MCF 10A (cell line): ENCODE data around the gene RPS28. TPM values are rescaled to one million over a fixed set of nuclear protein-coding genes. Genes with fewer than 3 reads are reported as not detected.

Experiments used
- BruUV-seq: library from RNA; stranded (reverse); fragments of 400-500 nt; replicated peaks from 2 replicates; lab custom pipeline; 2021; lab: Mats Ljungman, UMichigan
- CTCF ChIA-PET: fragments of 300-600 bp; sonication (Branson Sonifier 250); formaldehyde crosslinking; extraction: SDS; loops from one replicate; lab custom pipeline; 2021; ENCODE audit warnings: antibody characterized with exemption, inconsistent platforms; lab: Yijun Ruan, JAX
- POLR2A ChIA-PET: fragments of 300-600, 350-650 bp; sonication (Branson Sonifier 250); formaldehyde crosslinking; extraction: SDS; loops from one replicate; lab custom pipeline; 2020; ENCODE audit warnings: antibody characterized with exemption, inconsistent platforms; lab: Yijun Ruan, JAX
- DNase-seq: peaks from one replicate; pipeline ENCODE4 v3.0.0-alpha.2; 2018; ENCODE audit not compliant: unreplicated experiment
- H3K27ac Mint-ChIP-seq: one replicate; pipeline ENCODE4 v1.8.0; 2022; ENCODE audit warnings: mild to moderate bottlenecking, low read depth, mixed read lengths; ENCODE audit not compliant: unreplicated experiment
- H3K27me3 Mint-ChIP-seq: one replicate; pipeline ENCODE4 v1.8.0; 2022; ENCODE audit warnings: mixed read lengths; ENCODE audit not compliant: insufficient read depth, unreplicated experiment
- H3K36me3 Mint-ChIP-seq: one replicate; pipeline ENCODE4 v1.8.0; 2022; ENCODE audit warnings: mild to moderate bottlenecking, moderate library complexity, mixed read lengths; ENCODE audit not compliant: insufficient read depth, unreplicated experiment
- H3K4me1 Mint-ChIP-seq: one replicate; pipeline ENCODE4 v1.8.0; 2022; ENCODE audit warnings: mixed read lengths; ENCODE audit not compliant: insufficient read depth, unreplicated experiment
- H3K4me3 Mint-ChIP-seq: one replicate; pipeline ENCODE4 v1.8.0; 2022; ENCODE audit warnings: mild to moderate bottlenecking, moderate library complexity, mixed read lengths; ENCODE audit not compliant: unreplicated experiment
- H3K9me3 Mint-ChIP-seq: one replicate; pipeline ENCODE4 v1.8.0; 2022; ENCODE audit warnings: mixed read lengths; ENCODE audit not compliant: unreplicated experiment
- intact Hi-C: fragments of 100-400 bp; cut with micrococcal nuclease; formaldehyde crosslinking; loops from 2 replicates; pipeline ENCODE4 v1.14.1; 2022
- total RNA-seq: library from RNA; stranded (reverse); gene quantifications from 2 replicates; pipeline ENCODE4 v1.2.3, GENCODE V29; 2022
- TF ChIP-seq, protein P1 (sequence below): fragments of 200-600 bp; IDR thresholded peaks from one replicate; pipeline ENCODE4 v1.8.0; 2022; ENCODE audit warnings: antibody characterized with exemption, mild to moderate bottlenecking; ENCODE audit not compliant: unreplicated experiment

RPS28 gene
- total RNA-seq, 1 experiment from 2014 or later, result 2,362 TPM

DNA sequence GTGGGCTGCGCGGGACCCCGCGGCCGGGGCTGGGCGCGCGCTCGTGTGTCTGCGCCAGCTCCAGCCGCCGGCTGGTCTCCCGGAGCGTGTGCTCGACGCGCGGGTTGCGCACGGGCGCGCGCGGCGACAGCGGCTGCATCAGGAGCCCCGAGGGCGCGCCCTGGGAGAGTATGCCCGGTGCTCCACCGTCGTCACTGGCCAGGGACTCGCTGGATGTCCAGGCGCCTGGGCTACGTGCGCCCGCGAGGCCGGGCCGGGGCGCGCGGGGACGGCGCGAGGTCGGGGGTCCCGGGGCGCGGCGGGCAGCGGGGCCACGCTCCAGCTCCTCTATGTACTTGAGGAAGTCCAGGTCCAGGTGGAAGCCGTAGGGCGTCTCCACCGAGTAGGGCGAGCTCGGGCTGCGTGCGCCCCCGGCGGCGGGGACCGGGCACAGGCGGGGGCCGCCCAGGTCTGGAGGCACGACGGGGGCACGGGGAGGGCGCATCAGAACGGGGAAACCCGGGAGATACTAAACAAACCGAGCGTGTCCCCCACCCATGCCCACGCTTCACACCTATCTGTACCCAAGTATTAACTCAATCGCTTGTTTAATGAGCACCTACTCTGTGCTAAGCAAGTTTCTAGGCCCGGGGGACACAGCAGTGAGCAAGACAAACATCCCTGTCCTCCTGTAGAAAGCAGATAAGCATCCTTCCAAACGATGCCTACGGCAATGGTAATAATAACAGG, 14.2 kb downstream of the RPS28 start:
- ChIA-PET POLR2A (interaction anchor here (0.6 to 4.4 kb wide), 10 partner anchors 8 to 188 kb away, joined by 3 to 70 read pairs (median 3); partner anchors contain the start of genes NDUFA7, RAB11B, RPS28 and ZNF414), CTCF (interaction anchor here (0.6 to 2.3 kb wide), 7 partner anchors 8 to 244 kb away, joined by 3 to 12 read pairs (median 5); partner anchors contain the start of gene ZNF414)
- H3K36me3 Mint-ChIP-seq, result peaks cover 3% of the 10 kb centered on the region
- no peak for DNase-seq
- H3K4me1 Mint-ChIP-seq, result no peaks in the 10 kb centered on the region
- intact Hi-C loops, result no loop called here
- BruUV-seq, result no TSS peak
- TF ChIP-seq, protein P1, sequence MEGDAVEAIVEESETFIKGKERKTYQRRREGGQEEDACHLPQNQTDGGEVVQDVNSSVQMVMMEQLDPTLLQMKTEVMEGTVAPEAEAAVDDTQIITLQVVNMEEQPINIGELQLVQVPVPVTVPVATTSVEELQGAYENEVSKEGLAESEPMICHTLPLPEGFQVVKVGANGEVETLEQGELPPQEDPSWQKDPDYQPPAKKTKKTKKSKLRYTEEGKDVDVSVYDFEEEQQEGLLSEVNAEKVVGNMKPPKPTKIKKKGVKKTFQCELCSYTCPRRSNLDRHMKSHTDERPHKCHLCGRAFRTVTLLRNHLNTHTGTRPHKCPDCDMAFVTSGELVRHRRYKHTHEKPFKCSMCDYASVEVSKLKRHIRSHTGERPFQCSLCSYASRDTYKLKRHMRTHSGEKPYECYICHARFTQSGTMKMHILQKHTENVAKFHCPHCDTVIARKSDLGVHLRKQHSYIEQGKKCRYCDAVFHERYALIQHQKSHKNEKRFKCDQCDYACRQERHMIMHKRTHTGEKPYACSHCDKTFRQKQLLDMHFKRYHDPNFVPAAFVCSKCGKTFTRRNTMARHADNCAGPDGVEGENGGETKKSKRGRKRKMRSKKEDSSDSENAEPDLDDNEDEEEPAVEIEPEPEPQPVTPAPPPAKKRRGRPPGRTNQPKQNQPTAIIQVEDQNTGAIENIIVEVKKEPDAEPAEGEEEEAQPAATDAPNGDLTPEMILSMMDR, result no peak
- peak overlapping the region; percentile 50 for H3K4me3 Mint-ChIP-seq
- no peaks in the 10 kb centered on the region for H3K27me3 Mint-ChIP-seq
- H3K9me3 Mint-ChIP-seq, result no peaks in the 10 kb centered on the region
- no peak overlapping the region for H3K27ac Mint-ChIP-seq

DNA sequence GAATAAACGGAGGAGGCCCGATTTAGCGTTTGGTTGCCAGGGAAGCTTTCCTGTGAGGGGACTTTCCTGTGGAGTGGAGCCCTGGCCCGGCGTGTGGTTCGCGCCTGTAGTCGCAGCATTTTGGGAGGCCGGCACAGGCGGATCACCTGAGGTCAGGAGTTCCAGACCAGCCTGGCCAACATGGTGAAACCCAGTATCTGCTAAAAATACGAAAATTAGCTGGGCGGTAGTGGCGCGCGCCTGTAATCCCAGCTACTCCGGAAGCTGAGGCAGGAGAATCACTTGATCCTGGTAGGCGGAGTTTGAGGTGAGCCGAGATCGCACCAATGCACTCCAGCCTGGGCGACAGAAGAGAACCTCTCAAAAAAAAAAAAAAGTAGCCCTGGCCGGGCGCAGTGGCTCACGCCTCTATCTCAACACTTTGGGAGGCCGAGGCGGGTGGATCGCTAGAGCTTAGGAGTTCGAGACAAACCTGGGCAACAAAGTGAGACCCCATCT, 14.8 kb downstream of the RPS28 start:
- no TSS peak for BruUV-seq
- Mint-ChIP-seq H3K9me3 (no peaks in the 10 kb centered on the region), H3K36me3 (peaks cover 6% of the 10 kb centered on the region), H3K27me3 (no peaks in the 10 kb centered on the region), H3K4me1 (no peaks in the 10 kb centered on the region), H3K4me3 (peak overlapping the region; percentile 40), H3K27ac (no peak overlapping the region)
- TF ChIP-seq, protein P1, result no peak
- no peak for DNase-seq
- ChIA-PET CTCF (interaction anchor here (1.7 kb wide), 1 partner anchor 12 kb away, joined by 7 read pairs; no protein-coding TSS in a partner anchor), POLR2A (interaction anchor here (1.9 to 4.4 kb wide), 2 partner anchors 13 to 21 kb away, joined by 8 to 70 read pairs; partner anchors contain the start of genes NDUFA7 and RPS28)
- intact Hi-C loops, result no loop called here

DNA sequence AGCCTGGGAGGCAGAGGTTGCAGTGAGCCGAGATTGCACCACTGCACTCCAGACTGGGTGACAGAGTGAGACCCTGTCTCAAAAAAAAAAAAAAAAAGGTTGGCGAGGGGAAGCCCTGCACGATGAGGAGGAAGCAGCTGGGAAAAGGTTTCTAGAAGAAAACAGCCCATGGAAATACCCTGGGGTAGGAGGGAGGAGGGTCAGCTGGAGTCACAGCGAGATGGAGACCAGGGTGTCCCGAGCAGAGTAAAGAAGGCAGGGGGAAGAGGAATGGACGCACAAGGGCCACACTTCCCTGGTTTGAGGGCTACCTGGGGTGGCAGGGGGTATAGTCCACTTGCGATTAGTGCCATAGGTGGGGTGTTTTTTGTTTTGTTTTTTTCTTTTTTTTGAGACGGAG, 15.4 kb downstream of the RPS28 start:
- no peaks in the 10 kb centered on the region for H3K27me3 Mint-ChIP-seq
- intact Hi-C loops, result no loop called here
- H3K9me3 Mint-ChIP-seq, result no peaks in the 10 kb centered on the region
- ChIA-PET CTCF (interaction anchor here (0.6 to 1.7 kb wide), 2 partner anchors 11 to 26 kb away, joined by 3 to 7 read pairs; no protein-coding TSS in a partner anchor), POLR2A (interaction anchor here (1.9 to 4.4 kb wide), 2 partner anchors 13 to 20 kb away, joined by 8 to 70 read pairs; partner anchors contain the start of genes NDUFA7 and RPS28)
- no peak for DNase-seq
- no peak overlapping the region for H3K27ac Mint-ChIP-seq
- TF ChIP-seq, protein P1, result no peak
- H3K4me1 Mint-ChIP-seq, result no peaks in the 10 kb centered on the region
- no TSS peak for BruUV-seq
- H3K36me3 Mint-ChIP-seq, result peaks cover 6% of the 10 kb centered on the region
- no peak overlapping the region for H3K4me3 Mint-ChIP-seq

DNA sequence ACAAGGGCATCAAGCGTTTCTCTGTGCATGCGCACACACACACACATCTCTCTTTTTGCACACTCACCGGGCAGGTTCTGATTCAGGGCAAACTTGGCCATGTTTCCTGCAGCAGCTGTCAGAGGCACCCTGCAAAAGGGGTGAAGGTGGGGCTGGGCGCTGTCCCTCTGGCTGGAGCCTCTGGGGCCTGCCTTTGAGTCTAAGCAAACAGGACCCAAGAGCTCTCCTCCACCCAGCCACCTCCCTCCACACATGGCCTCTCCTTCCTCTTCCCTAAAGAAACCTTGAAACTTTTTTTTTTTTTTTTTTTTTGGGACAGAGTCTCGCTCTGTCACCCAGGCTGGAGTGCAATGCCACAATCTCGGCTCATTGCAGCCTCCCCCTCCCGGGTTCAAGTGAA, 16.4 kb downstream of the RPS28 start:
- POLR2A ChIA-PET, result no interaction called here
- H3K36me3 Mint-ChIP-seq, result peaks cover 6% of the 10 kb centered on the region
- CTCF ChIA-PET, result interaction anchor here (0.7 kb wide), 1 partner anchor 76 kb away, joined by 3 read pairs; the partner anchor contains the start of gene MARCHF2
- TF ChIP-seq, protein P1, result no peak
- H3K9me3 Mint-ChIP-seq, result no peaks in the 10 kb centered on the region
- BruUV-seq, result no TSS peak
- intact Hi-C loops, result no loop called here
- H3K27ac Mint-ChIP-seq, result no peak overlapping the region
- DNase-seq, result no peak
- no peak overlapping the region for H3K4me3 Mint-ChIP-seq
- no peaks in the 10 kb centered on the region for H3K27me3 Mint-ChIP-seq
- H3K4me1 Mint-ChIP-seq, result no peaks in the 10 kb centered on the region
